PFSK-1 (cell line): ENCODE results near the gene ZNF462.

Experiments
- FOXP2 ChIP-seq: optimal IDR thresholded peaks from 2 replicates; pipeline ENCODE3; 2011; ENCODE audit warnings: borderline replicate concordance, control low read depth, inconsistent platforms; ENCODE audit not compliant: insufficient read depth; ENCODE audit errors: extremely low read length, extremely low read depth
- POLR2AphosphoS5 ChIP-seq: IDR thresholded peaks from 2 replicates; pipeline ENCODE4 v1.6.1; 2012; ENCODE audit warnings: low read depth, mild to moderate bottlenecking, control low read depth, low read length, moderate library complexity
- SIN3A ChIP-seq: IDR thresholded peaks from 2 replicates; pipeline ENCODE4 v1.6.1; 2012; ENCODE audit warnings: mild to moderate bottlenecking, low read length, moderate library complexity, borderline replicate concordance; ENCODE audit not compliant: insufficient read depth
- TAF1 ChIP-seq: IDR thresholded peaks from 2 replicates; pipeline ENCODE4 v1.6.1; 2012; ENCODE audit warnings: low read length, control low read depth, borderline replicate concordance; ENCODE audit not compliant: insufficient read depth
- TF ChIP-seq, protein P1 (sequence below), 2 experiments: IDR thresholded peaks; 2 replicates each; pipeline versions ENCODE4 v1.6.1 to v1.8.0; 2011 to 2012; ENCODE audit warnings: low read depth in 2 of 2, low read length in 2 of 2, control low read depth in 1 of 2, inconsistent platforms in 1 of 2, mild to moderate bottlenecking in 1 of 2, moderate library complexity in 1 of 2; ENCODE audit not compliant: insufficient read depth in 1 of 2

Gene ZNF462

DNA sequence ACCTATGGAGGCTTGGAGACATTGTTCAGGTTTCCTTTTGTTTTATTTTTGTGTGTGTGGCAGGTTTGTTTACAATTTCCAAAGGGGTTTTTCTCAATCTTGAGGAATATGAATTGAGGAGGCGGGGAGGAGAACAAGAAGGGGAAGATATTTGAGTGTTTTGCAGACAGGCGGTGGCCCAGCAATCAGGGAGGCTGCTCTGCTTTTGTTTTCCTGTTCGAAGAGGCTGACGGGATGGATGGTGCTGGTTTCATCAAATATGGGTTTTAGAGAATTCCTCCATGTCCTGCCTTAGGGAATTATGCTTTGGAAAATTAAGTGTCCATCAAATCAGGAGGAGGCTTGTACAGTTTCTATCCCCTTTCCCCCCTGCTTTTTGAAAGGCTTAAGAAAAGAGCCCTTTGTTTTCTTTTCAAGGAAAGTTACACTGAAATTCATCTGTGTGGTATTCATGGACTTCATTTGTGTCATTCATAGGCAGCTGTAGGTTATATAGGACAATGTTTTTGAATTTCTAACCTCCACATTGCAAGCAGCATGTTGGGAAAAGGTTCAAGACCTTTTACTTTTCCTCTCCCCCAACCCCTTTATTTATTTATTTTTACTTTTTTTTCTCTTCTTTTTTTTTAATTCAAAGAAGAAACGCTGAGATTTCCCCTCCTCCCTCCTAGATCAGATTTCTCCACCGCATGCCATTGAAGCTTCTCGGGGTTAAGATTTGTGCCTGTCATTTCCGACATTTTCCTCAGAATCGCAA lies 107.4 kb downstream of the ZNF462 start:
- TF ChIP-seq FOXP2 (no peak), SIN3A (no peak), TAF1 (no peak), POLR2AphosphoS5 (no peak)
- TF ChIP-seq, protein P1, sequence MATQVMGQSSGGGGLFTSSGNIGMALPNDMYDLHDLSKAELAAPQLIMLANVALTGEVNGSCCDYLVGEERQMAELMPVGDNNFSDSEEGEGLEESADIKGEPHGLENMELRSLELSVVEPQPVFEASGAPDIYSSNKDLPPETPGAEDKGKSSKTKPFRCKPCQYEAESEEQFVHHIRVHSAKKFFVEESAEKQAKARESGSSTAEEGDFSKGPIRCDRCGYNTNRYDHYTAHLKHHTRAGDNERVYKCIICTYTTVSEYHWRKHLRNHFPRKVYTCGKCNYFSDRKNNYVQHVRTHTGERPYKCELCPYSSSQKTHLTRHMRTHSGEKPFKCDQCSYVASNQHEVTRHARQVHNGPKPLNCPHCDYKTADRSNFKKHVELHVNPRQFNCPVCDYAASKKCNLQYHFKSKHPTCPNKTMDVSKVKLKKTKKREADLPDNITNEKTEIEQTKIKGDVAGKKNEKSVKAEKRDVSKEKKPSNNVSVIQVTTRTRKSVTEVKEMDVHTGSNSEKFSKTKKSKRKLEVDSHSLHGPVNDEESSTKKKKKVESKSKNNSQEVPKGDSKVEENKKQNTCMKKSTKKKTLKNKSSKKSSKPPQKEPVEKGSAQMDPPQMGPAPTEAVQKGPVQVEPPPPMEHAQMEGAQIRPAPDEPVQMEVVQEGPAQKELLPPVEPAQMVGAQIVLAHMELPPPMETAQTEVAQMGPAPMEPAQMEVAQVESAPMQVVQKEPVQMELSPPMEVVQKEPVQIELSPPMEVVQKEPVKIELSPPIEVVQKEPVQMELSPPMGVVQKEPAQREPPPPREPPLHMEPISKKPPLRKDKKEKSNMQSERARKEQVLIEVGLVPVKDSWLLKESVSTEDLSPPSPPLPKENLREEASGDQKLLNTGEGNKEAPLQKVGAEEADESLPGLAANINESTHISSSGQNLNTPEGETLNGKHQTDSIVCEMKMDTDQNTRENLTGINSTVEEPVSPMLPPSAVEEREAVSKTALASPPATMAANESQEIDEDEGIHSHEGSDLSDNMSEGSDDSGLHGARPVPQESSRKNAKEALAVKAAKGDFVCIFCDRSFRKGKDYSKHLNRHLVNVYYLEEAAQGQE (IDR thresholded peaks at IDR 0.05; ENCODE audit: insufficient read depth in 1 of 2, low read depth in 2 of 2, low read length in 2 of 2): no peak

DNA sequence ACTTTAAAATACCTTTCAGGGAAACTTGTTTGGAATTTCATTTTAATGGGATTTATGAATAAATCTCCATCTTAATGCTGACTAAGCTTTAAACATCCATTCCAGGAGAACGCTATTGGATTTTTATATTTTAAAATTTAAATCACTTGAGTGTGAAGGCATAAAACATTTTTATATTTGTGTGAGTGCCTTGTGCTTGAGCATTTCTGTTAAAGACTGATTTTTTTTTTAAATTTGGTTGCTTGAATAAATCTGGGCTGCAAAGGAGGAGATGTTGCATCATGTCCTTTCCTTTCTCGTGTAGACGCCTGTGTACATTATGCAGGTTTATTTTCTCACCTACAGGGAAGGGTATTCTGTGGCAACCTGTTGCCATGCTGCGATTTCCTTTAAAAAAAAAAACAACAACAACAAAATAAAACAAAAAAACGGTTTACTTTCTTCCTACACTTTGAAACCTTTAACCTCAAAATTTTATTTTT lies 108.1 kb downstream of the ZNF462 start:
- no peak for TF ChIP-seq TAF1
- no peak for TF ChIP-seq SIN3A
- TF ChIP-seq FOXP2: no peak
- TF ChIP-seq, protein P1 (IDR thresholded peaks at IDR 0.05; ENCODE audit: insufficient read depth in 1 of 2, low read depth in 2 of 2, low read length in 2 of 2): no peak
- no peak for TF ChIP-seq POLR2AphosphoS5

GRCh38 chr9:106972082-106972481 lies 109.1 kb downstream of the ZNF462 start:
- no peak for TF ChIP-seq TAF1
- TF ChIP-seq, protein P1 (IDR thresholded peaks at IDR 0.05; ENCODE audit: insufficient read depth in 1 of 2, low read depth in 2 of 2, low read length in 2 of 2): no peak
- no peak for TF ChIP-seq POLR2AphosphoS5
- no peak for TF ChIP-seq SIN3A
- no peak for TF ChIP-seq FOXP2

GRCh38 chr9:106974341-106974740 lies 111.4 kb downstream of the ZNF462 start:
- TF ChIP-seq TAF1 (no peak), SIN3A (no peak), FOXP2 (no peak), POLR2AphosphoS5 (no peak)
- TF ChIP-seq, protein P1 (IDR thresholded peaks at IDR 0.05; ENCODE audit: insufficient read depth in 1 of 2, low read depth in 2 of 2, low read length in 2 of 2): no peak
